Renal cortex interstitium (tissue), 11 donors: ENCODE data around the gene NPR3. TPM values are rescaled to one million over a fixed set of nuclear protein-coding genes. Genes with fewer than 3 reads are reported as not detected.
"Not testable (repeated sequence)": the region's sequence is repeated elsewhere in the genome, so short reads cannot be mapped to it uniquely, and the experiment has no call there.

ENCODE experiments used
- DNase-seq, 11 donors: peaks; one replicate each; pipeline ENCODE4 v3.0.0-alpha.2; 2013; ENCODE audit warnings: low read depth in 9 of 11, low spot score in 4 of 11; ENCODE audit errors: extremely low read depth in 1 of 11
- polyA plus RNA-seq, 3 donors: library from polyadenylated mRNA; unstranded; fragments of 120-200 nt; gene quantifications; one replicate each; pipeline ENCODE4 v1.2.1, GENCODE V29; 2013; ENCODE audit not compliant: insufficient read length in 3 of 3

NPR3 gene
- polyA plus RNA-seq, 3 donors = 20.0 to 31.2 (median 22.3) TPM

DNA sequence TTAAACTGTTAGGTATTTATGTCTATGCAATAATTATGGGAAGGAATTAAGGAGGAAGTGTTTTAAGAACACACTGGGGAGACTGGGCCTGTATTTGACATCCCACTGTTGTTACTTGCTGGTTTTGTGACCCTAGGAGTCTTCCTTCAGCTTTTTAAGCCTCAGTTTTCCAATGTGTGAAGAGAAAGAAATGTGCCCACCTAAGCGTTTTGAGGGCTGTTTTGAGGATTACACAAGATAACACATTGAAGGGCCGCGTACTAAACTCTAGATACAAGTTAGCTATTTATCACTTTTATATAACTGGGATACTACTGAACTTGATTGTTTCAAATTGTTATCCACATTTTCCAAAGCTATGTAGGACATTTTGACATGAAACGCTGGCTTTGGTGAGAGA, 72.5 kb downstream of the NPR3 start:
- DNase-seq = no peak

DNA sequence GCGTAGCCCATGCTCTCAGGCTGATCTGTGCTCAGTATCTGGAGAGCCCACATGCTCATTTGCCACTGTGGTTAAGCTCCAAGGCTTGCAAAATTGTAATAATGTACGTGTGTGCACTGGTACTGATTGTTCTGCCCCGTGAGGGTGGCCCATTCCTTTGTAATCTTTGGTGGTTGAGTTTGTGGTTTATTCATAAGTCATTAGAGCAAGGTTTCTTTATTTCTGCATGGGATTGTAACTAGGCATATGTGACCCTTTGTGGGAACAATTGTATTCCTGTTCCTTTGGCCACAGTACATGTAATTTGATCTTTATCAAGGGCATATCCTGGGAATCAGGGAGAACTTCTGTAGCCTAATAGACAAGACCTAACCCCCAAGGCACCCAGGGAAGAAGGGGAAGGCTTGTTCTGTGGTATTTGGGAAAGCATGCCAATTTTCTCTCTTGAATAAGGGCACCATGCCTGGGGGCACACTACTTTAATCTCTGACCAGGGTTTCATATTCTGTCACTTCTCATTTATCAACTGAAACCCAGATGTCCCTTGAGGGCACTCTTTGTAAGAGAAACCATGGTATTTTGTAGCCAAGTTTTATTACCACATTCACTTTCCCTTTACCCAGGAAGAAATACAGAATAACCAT, 74.6 kb downstream of the NPR3 start:
- DNase-seq = no peak

DNA sequence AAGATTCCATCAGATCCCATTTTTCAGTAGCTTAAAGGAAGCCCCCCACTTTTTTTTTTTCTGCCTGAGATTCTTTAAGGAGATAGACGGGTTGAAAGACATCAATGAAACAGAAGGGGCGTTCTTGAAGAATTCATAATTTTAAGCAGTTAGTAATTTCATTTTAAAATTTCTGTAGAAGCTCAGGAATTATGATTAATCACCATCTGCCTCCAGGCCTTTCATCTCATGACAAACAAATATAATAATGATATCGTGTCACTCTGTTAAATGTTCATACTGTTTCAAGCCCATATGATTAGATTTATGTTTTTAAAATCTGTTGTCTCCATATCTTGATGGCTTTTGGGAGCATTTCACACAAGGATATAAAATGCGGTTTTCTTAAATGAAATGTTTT, 75.2 kb downstream of the NPR3 start:
- DNase-seq = no peak

DNA sequence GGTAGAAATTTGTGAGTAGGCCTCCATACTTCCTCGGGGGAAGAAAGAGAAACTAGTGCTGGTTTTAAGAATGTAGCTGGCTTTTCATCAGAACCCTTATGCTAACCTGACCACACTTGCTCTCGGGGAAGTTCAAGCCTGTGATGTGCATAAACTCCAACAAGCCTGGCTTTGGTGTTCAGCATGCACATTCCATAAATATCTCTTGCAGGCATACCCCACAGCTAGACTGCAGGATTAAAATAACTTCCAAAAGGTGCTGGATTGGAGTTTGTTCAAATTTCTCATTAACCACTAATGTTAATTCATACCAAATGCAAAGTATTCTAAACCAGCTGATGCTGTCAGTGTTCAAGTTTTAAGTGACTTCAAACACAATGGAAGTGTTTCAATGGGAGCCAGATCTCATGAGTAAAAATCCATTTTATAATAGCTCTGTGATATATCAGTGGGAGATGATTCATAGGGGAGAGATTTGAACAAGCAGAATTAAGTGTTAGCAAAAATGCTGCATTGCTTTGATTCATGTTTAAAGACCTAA, 79.4 kb downstream of the NPR3 start:
- DNase-seq = no peak

DNA sequence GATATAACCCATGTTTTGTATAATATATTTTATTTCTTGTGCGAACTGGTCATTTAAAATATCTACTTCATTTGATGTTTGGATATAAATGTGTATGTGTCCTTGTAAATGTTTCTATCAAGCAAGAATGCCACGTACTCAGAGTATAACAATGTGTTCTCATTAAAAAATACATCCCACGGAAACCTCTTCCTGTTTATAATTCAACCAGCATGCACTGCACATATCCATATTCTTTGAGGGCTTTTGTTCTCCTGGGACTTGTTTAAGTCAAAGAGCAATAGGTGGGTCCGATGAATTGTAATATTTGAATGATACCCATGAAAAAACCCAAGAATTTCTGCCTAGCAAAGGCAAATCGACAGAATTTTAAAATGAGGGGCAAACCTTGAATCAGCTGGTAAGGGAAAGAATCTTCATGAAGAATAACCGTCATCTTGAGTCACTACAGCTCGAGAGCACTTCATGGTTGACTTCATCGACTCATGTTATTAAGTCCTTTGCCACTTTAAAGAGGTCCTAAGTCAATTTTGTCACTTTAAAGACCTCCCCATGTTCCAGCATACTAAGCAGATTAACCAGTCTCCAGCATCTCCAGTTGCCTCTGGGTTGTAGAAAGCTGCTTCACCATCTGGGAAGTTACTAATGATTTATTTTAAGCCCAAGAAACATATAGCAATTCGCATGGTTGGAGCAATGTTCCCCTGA, 80.6 kb downstream of the NPR3 start:
- DNase-seq = no peak

DNA sequence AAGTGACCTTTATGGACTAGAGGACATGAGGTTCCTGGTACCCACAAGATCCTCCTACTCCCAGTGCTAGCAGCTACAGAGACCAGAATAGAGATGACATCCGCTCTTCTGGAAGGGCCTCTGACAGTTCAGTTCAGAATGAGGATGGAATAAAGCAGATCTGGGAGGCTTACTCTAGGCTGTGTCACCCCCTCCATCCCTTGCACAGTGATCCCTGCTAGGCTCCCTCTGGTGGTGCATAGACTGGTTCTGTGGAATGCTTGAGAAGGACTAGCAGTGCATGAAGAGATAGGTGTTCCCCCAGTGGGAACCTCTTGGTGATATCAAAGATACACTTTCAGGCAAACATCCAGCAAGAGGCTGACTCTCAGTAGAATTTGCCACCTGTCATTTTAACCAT, 83.0 kb downstream of the NPR3 start:
- DNase-seq = no peak

DNA sequence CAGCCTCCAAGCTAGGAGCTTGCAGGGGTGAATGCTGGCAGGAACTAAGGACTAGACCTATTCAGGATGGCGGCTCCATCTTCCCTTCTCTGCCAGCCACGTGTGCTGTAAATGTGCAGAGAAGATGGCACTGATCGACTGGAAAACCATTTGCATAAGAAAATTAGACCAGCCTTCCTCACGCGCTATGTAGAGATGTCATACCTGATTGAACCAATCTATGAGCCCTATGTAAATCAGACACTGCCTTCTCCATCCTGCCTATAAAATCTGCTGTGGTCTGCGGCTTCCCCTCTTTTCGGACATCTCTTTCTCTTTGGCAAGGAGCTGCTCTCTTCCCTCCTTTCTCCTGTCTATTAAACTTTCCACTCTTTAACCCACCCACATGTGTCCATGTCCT, 91.6 kb downstream of the NPR3 start:
- DNase-seq = no peak

DNA sequence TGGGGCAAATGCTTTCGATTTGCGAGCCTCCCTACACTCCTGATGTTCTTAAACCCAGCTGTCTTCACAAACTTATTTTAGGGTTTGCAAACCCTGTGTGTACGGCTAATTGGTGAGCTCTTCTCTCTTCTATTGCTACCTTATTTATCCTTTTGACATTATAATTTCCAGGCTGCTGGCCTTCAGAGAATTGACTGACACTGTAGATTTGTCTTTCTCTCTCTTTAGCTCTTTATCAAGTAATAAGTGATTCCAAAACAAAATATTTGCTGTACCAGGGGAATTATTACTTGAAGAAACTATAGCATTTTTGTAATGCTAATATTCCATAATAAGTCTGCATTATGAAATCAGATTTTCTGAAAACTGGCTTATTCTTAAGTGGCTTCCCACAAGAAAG, 92.5 kb downstream of the NPR3 start:
- DNase-seq = no peak

DNA sequence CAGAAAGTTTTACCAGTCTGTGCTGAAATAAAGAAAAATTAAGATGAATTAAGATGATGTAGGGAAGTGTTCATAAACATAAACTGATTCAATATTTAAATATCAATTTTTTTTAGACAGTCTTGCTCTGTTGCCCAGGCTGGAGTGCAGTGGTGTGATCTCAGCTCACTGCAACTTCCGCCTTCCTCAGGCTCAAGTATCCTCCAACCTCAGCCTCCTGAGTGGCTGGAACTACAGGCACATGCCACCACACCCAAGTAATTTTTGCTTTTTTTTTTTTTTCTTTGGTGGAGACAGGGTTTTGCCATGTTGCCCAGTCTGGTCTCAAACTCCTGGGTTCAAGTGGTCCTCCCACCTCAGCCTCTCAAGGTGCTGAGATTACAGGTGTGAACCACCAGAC, 94.3 kb downstream of the NPR3 start:
- not testable (repeated sequence) for DNase-seq

DNA sequence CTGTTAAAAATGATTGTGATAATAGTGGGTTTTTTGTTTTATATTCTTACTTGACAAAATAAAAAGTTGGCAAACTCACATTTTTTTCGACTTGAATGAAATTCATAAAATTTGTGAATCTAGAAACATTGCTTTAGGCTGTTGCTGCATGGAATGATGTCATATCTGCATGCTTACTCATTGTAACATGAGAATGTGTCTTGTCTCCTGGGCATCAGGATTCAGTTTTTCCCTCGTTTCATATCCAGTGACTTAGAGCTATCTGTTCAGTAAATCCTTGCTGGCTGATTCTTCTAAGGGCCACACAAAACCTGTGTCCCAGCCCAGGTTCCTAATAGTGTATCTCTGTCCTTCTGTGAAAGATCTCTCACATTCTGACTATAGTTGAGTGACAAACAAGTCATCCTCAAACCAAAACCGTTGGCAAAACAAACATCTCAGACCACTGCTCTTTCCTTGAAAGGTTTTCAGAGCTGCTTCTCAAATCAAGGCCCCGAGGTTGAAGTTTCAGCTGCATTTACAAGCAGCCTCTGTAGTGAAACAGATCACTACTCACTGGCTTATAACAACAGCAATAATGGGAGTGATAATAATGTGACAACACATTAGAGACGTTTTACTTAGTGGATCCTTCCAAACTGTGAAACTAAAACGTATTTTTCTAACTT, 95.0 kb downstream of the NPR3 start:
- DNase-seq = no peak

DNA sequence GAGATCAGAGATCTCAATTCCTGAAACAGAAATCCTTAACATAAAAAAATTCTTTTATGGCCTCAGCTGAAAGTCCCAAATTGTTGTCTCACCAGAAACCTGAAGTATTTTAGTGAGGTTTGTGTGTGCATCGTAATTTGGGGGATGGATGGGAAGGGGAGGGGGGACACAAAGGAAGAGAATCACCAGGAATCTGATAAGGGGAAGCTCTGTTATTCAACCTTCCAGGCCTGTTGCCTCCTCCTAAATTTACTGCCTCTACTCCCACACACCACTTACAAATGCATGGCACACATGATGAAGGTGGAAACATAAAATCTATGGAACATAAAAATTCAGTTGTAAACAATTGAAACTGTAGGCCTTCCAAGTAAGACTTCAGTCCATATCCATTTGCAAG, 97.7 kb downstream of the NPR3 start:
- DNase-seq = no peak

DNA sequence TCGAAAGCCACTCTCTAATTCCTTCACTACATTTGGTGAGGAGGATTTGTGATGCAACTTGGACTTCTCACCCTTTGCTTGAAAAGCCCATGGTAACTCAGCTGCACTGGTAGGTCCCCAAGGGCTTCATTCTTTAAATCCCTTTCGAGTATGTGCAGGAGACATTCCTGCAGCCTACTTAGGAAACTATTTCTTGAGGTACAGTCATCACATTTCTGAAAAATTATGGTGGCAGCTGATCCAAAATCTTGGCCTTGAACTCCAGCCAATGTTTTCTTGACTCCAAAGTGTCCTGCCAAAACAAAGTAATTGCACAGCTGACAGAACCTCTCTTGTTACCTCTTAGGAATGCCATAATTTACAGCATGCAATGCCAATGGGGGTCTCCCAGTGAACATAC, 99.7 kb downstream of the NPR3 start:
- DNase-seq = no peak

DNA sequence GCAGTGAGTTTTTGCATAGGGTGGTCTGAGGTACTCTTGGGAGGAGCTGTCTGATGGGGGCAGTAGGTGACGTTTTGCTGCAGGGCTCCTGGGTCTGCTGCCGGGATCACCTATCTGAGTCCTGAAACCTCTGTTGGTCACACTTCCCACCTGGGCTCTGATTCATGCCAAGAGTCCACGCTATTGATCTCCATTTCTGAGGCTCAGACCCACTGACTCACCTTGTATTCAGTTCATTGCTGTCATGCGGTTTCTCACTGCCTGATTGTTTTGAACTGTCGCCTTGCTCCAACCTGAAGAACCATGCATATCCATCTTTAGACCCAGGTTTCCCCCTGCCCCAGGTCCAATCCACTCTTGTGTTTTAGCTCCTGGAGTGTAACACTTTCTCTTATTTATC, 101.3 kb downstream of the NPR3 start:
- DNase-seq = no peak

DNA sequence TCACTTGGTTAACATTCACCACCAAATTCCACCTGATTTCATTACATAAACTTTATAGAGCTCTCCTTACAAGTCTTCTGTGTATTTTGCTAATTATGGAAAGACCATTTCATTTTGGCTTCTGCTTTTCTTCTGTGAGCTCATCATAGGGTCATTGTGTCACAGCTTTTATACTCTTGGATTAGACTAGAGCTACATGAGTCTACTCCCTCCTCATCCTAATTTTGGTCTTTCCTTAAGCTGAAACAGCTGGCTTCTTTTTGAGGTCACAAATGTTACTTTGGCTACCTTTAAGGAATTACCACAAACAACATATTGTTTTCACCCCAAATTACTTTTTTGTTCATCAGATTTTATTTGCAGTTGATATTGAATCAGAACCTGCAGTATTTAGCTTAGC, 103.0 kb downstream of the NPR3 start:
- no peak for DNase-seq

DNA sequence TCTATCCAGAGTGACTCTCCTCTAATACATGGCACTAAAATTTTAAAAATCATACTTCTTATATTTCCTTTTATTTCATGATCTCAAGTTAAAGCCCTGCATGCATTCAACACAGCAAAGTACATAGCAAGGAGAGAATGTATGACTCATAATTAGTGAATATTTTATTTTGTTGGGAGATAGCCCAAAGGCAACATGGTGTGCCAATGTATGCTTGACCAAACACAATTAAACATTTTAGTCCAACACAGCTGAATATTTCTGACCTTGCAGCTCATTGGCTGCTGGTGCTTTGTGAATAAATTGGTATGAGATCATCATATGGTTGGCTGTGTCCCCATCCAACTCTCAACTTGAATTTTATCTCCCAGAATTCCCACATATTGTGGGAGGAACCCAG, 103.5 kb downstream of the NPR3 start:
- DNase-seq = no peak

DNA sequence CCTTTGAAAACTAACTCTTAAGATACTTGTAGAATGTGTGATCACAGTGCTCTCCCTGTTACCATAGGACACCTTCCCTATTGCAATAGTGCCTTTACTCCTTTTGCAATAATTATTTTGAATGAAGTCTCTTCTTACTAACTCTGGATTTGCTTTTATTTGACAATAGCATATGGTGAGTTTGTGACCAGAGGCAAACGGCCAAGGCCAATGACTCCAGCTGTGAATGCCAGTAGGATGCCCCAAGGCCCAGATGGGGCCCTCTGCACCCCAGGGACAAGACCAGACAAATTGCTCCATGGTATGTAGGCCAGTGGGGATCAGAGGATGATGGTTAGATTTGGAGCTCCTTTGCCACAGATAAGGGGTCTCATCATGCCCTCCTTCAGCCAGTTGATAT, 116.9 kb downstream of the NPR3 start:
- no peak for DNase-seq

DNA sequence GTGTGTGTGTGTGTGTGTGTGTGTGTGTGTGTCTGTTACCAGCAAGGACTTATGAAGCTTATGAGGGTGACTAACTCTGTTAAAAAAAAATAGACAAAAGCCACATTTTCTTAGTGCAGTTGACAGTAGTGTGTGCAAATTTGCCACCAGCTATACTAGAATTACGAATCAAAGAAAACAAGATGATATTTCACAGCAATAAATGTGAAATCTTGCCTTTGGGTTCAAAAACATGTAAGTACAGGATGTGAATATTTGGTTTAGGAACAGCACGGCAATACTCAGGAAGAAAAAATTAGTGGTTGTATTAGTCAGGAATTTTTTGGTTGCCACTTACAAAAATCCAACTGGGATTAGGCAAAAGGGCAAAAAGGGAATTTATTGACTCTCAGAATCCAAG, 117.4 kb downstream of the NPR3 start:
- no peak for DNase-seq

DNA sequence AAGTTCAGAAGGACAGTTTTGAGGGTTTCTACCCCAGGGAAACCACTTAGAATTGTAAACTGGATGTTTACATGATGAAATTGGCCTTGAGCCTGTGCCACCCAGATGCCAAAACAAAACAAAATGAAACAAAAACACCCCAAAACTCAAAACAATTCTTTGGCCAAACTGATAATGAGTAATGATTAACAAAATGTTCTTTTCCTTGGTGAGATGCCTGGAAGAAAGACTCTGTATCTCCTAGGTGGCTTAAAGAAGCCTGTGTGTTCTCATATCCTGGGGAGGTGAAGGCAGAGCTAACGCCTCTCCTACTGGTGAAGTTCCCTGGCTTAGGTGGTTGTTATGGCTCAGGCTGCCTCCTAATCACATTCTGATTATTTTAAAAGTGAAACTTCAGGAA, 120.5 kb downstream of the NPR3 start:
- no peak for DNase-seq

DNA sequence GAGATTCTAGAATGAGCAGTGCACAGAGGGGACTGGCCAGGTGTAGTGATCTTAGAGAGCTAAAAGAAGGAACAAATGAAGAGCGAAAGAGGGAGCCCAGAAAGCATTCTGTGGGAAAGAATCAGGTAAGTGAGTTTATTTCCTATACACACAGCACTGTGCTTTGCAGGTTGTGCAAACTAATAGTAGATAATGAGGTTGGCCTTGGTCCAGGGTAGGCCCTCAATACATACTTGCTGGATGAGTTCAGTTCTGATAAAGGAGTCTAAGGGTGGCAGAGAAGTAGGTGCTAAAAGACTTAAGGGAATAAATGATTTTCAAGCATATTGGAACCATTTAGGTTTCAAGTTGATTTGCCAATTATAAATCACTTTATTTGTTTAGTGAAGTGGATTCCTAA, 122.0 kb downstream of the NPR3 start:
- DNase-seq = no peak

DNA sequence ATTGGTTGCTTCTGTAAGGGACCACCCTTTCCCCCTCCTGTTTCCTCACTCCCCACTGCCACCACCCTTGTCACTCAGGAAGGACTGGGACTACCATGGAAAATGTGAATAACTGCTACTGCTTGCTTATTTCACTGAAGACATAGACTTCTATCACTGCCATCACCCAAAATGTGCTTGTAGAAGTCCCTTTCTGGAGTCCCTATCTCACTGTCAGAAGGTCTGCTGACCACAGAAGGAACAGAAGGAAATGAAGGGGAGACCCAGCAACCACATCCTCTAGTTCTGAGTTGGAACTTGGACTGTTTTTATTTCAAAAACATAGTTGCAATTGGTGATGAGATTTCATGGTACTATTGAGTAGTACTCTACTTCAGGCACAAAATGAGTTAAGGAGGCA, 122.5 kb downstream of the NPR3 start:
- no peak for DNase-seq
